OCI-LY3 (cell line): ENCODE data around the gene CRADD.

Experiments used
- H2AFZ ChIP-seq: fragments of 200-600, 300-600 bp; shearing (Covaris generic); 2 replicates; pipeline ENCODE4 v1.6.0; 2014; ENCODE audit warnings: antibody characterized with exemption, low read depth, low read length
- H3K27ac ChIP-seq: fragments of 200-600, 300-600 bp; sonication (generic); 2 replicates; pipeline ENCODE4 v1.5.1; 2014; ENCODE audit warnings: mild to moderate bottlenecking, low read length, moderate library complexity, mixed read lengths
- H3K27me3 ChIP-seq: fragments of 200-600, 300-600 bp; sonication (generic); 2 replicates; pipeline ENCODE4 v1.6.1; 2014; ENCODE audit warnings: low read depth, low read length, mixed read lengths
- H3K36me3 ChIP-seq: fragments of 200-600, 300-600 bp; sonication (generic); replicated peaks from 2 replicates; pipeline ENCODE3; 2014; ENCODE audit warnings: low read depth, low read length, mixed read lengths
- H3K4me1 ChIP-seq: fragments of 300-600, 200-600 bp; sonication (generic); 2 replicates; pipeline ENCODE4 v1.6.1; 2014; ENCODE audit warnings: low read length, mixed read lengths
- H3K4me2 ChIP-seq: fragments of 200-600, 300-600 bp; sonication (generic); 2 replicates; pipeline ENCODE4 v1.6.1; 2014; ENCODE audit warnings: low read length, mixed read lengths
- H3K4me3 ChIP-seq: fragments of 300-600, 200-600 bp; sonication (generic); 2 replicates; pipeline ENCODE4 v1.5.1; 2014; ENCODE audit warnings: antibody characterized with exemption, mild to moderate bottlenecking, low read length, moderate library complexity
- H3K79me2 ChIP-seq: fragments of 300-600, 200-600 bp; shearing (Covaris generic); 2 replicates; pipeline ENCODE4 v1.6.1; 2014; ENCODE audit warnings: mild to moderate bottlenecking, low read length, mixed read lengths
- H3K9ac ChIP-seq: fragments of 300-600, 200-600 bp; shearing (Covaris generic); 2 replicates; pipeline ENCODE4 v1.6.0; 2014; ENCODE audit warnings: mild to moderate bottlenecking, low read length, moderate library complexity
- H3K9me3 ChIP-seq: fragments of 200-600, 300-600 bp; shearing (Covaris generic); 2 replicates; pipeline ENCODE4 v1.6.1; 2014; ENCODE audit warnings: low read length, mixed read lengths; ENCODE audit not compliant: insufficient read depth
- H4K20me1 ChIP-seq: fragments of 200-600, 300-600 bp; sonication (generic); 2 replicates; pipeline ENCODE4 v1.6.1; 2016; ENCODE audit warnings: low read length, mixed read lengths; ENCODE audit not compliant: insufficient read depth
- CTCF ChIP-seq: fragments of 200-600, 300-600 bp; sonication (generic); IDR thresholded peaks from 2 replicates; pipeline ENCODE4 v1.5.1; 2014; ENCODE audit warnings: antibody characterized with exemption, low read length, low read depth
- EZH2phosphoT487 ChIP-seq: fragments of 200-600 bp; shearing (Covaris generic); IDR thresholded peaks from 2 replicates; pipeline ENCODE4 v1.6.1; 2018; ENCODE audit warnings: antibody characterized with exemption, mixed run types, low read depth

CRADD gene

GRCh38 chr12:93827669-93828068 is 150.5 kb downstream of the CRADD start:
- no peaks in the 10 kb centered on the region for H3K36me3 ChIP-seq
- no peak overlapping the region for H3K4me3 ChIP-seq

GRCh38 chr12:93829016-93829415 is 151.8 kb downstream of the CRADD start:
- no peak overlapping the region for H3K4me2 ChIP-seq
- H3K27me3 ChIP-seq = peaks cover 10% of the 10 kb centered on the region
- no peak overlapping the region for H3K4me3 ChIP-seq
- TF ChIP-seq CTCF = no peak
- no peak for TF ChIP-seq EZH2phosphoT487
- H3K9ac ChIP-seq = no peak overlapping the region
- H3K4me1 ChIP-seq = peaks cover 5% of the 10 kb centered on the region
- H3K79me2 ChIP-seq = no peaks in the 10 kb centered on the region
- H3K27ac ChIP-seq = no peak overlapping the region
- H3K36me3 ChIP-seq = no peaks in the 10 kb centered on the region
- H2AFZ ChIP-seq = no peak overlapping the region
- H3K9me3 ChIP-seq = no peaks in the 10 kb centered on the region
- no peaks in the 10 kb centered on the region for H4K20me1 ChIP-seq

More at GRCh38 chr12:93827669-93828068, 150.5 kb downstream of the CRADD start:
- no peak overlapping the region for H2AFZ ChIP-seq
- no peak overlapping the region for H3K27ac ChIP-seq
- H3K79me2 ChIP-seq = no peaks in the 10 kb centered on the region
- TF ChIP-seq CTCF (no peak), EZH2phosphoT487 (no peak)
- no peak overlapping the region for H3K9ac ChIP-seq
- no peaks in the 10 kb centered on the region for H4K20me1 ChIP-seq
- no peaks in the 10 kb centered on the region for H3K9me3 ChIP-seq
- H3K4me1 ChIP-seq = peaks cover 5% of the 10 kb centered on the region
- peaks cover 10% of the 10 kb centered on the region for H3K27me3 ChIP-seq
- H3K4me2 ChIP-seq = no peak overlapping the region

GRCh38 chr12:93831374-93831773 is 154.2 kb downstream of the CRADD start:
- no peaks in the 10 kb centered on the region for H3K79me2 ChIP-seq
- no peak overlapping the region for H3K4me2 ChIP-seq
- peaks cover 5% of the 10 kb centered on the region for H3K4me1 ChIP-seq
- no peak overlapping the region for H2AFZ ChIP-seq
- H3K27ac ChIP-seq = no peak overlapping the region
- H4K20me1 ChIP-seq = no peaks in the 10 kb centered on the region
- H3K36me3 ChIP-seq = no peaks in the 10 kb centered on the region
- TF ChIP-seq EZH2phosphoT487 (no peak), CTCF (no peak)
- H3K9ac ChIP-seq = no peak overlapping the region
- no peaks in the 10 kb centered on the region for H3K9me3 ChIP-seq
- no peaks in the 10 kb centered on the region for H3K27me3 ChIP-seq
- H3K4me3 ChIP-seq = no peak overlapping the region

- Histone ChIP-seq H3K9me3 (no peaks in the 10 kb centered on the region), H3K9ac (no peak overlapping the region), H3K27me3 (no peaks in the 10 kb centered on the region), H3K27ac (no peak overlapping the region), H2AFZ (no peak overlapping the region), H3K4me3 (no peak overlapping the region), H3K36me3 (no peaks in the 10 kb centered on the region), H4K20me1 (no peaks in the 10 kb centered on the region), H3K4me1 (peaks cover 5% of the 10 kb centered on the region), H3K4me2 (no peak overlapping the region), H3K79me2 (no peaks in the 10 kb centered on the region)
- no peak for TF ChIP-seq CTCF
- no peak for TF ChIP-seq EZH2phosphoT487
These were observed 155.0 kb downstream of the CRADD start for GRCh38 chr12:93832131-93832530.
